ENCODE data around the gene DSG4.
"Not testable (repeated sequence)": the region's sequence is repeated elsewhere in the genome, so short reads cannot be mapped to it uniquely, and the experiment has no call there.

Gene DSG4

GRCh38 chr18:31376477-31376876 lies at the start of gene DSG4:
Gene DSG4, plus strand, starts transcription at chr18:31376777. Its CDS starts 135 bp downstream, at chr18:31376912.
- DNase-seq (ENCODE audit: low spot score), result no peak

GRCh38 chr18:31329787-31330438 lies 46.7 kb upstream of the DSG4 start:
- no peak for DNase-seq (ENCODE audit: low spot score)

GRCh38 chr18:31343454-31343853 lies 33.1 kb upstream of the DSG4 start:
- no peak for DNase-seq (ENCODE audit: low spot score)

GRCh38 chr18:31353336-31353735 lies 23.2 kb upstream of the DSG4 start:
- not testable (repeated sequence) for DNase-seq (ENCODE audit: low spot score)

- no peak for DNase-seq (ENCODE audit: low spot score)
Observed at GRCh38 chr18:31354990-31355389, 21.6 kb upstream of the DSG4 start.

- DNase-seq (ENCODE audit: low spot score), result no peak
Observed at GRCh38 chr18:31356025-31356424, 20.6 kb upstream of the DSG4 start.

- DNase-seq (ENCODE audit: low spot score), result no peak
Observed at GRCh38 chr18:31364190-31364589, 12.4 kb upstream of the DSG4 start.

- no peak for DNase-seq (ENCODE audit: low spot score)
Observed at GRCh38 chr18:31369478-31369877, 7.1 kb upstream of the DSG4 start.

GRCh38 chr18:31371989-31372388 lies 4.6 kb upstream of the DSG4 start:
- DNase-seq (ENCODE audit: low spot score), result no peak

GRCh38 chr18:31373641-31374040 lies 2.9 kb upstream of the DSG4 start:
- DNase-seq (ENCODE audit: low spot score), result no peak

- DNase-seq (ENCODE audit: low spot score), result no peak
Observed at GRCh38 chr18:31380912-31381311, 4.3 kb downstream of the DSG4 start.

GRCh38 chr18:31382107-31382506 lies 5.5 kb downstream of the DSG4 start:
- DNase-seq (ENCODE audit: low spot score), result no peak

GRCh38 chr18:31386741-31387140 lies 10.2 kb downstream of the DSG4 start:
- no peak for DNase-seq (ENCODE audit: low spot score)

- DNase-seq (ENCODE audit: low spot score), result no peak
Observed at GRCh38 chr18:31393286-31393685, 16.7 kb downstream of the DSG4 start.

- no peak for DNase-seq (ENCODE audit: low spot score)
Observed at GRCh38 chr18:31396796-31397612, 20.4 kb downstream of the DSG4 start.

GRCh38 chr18:31398191-31398590 lies 21.6 kb downstream of the DSG4 start:
- DNase-seq (ENCODE audit: low spot score), result no peak

- DNase-seq (ENCODE audit: low spot score), result no peak
Observed at GRCh38 chr18:31399306-31400032, 22.9 kb downstream of the DSG4 start.

- DNase-seq (ENCODE audit: low spot score), result no peak
Observed at GRCh38 chr18:31401156-31402025, 24.8 kb downstream of the DSG4 start.

GRCh38 chr18:31402026-31402373 lies 25.4 kb downstream of the DSG4 start:
- DNase-seq (ENCODE audit: low spot score), result no peak

GRCh38 chr18:31403409-31403808 lies 26.8 kb downstream of the DSG4 start:
- DNase-seq (ENCODE audit: low spot score), result no peak

GRCh38 chr18:31407649-31408048 lies 31.1 kb downstream of the DSG4 start:
- no peak for DNase-seq (ENCODE audit: low spot score)

- no peak for DNase-seq (ENCODE audit: low spot score)
Observed at GRCh38 chr18:31409276-31409675, 32.7 kb downstream of the DSG4 start.

Measured in activated CD4-positive, alpha-beta T cell treated with anti-CD3 and anti-CD28 coated beads, Interleukin-2, Interleukin-4, amounts not matched to agents 100 ng/mL and 50 ng/mL, durations not matched to agents 16 hours and 8 hours (primary cell).